Skeletal muscle tissue (tissue), 2 donors: Measurements from ENCODE around the gene CACNB3. TPM values are rescaled to one million over a fixed set of nuclear protein-coding genes. Genes with fewer than 3 reads are reported as not detected.

Experiments used
- small RNA-seq: library from RNA; depleted of rRNA; stranded (forward); fragments of <200 nt; gene quantifications from one replicate; pipeline ENCODE3, GENCODE V24; 2014
- total RNA-seq: library from RNA; depleted of rRNA; stranded (reverse); fragments of >200 nt; gene quantifications from one replicate; pipeline ENCODE4 v1.2.3, GENCODE V29; 2014

The CACNB3 gene
- total RNA-seq, 1 donor from 2014 or later = 4.2 TPM

Small RNA genes lying within 50 kb of the gene (small RNA-seq; reads per million reads assigned to genes)
- gene MIR4701 (not detected), gene RF00019 (not detected)

Other genes starting within 250 kb of the CACNB3 start
- not detected for gene LALBA, start 248.4 kb upstream of the CACNB3 start, total RNA-seq
- 53.8 TPM for gene KANSL2, start 136.3 kb upstream of the CACNB3 start, total RNA-seq
- gene CCNT1, start 101.8 kb upstream of the CACNB3 start, total RNA-seq = 27.7 TPM
- 37.6 TPM for gene ADCY6, start 29.4 kb upstream of the CACNB3 start, total RNA-seq
- 56.9 TPM for gene DDX23, start 33.7 kb downstream of the CACNB3 start, total RNA-seq
- under 0.01 TPM for gene RND1, start 47.4 kb downstream of the CACNB3 start, total RNA-seq
- gene FKBP11, start 107.0 kb downstream of the CACNB3 start, total RNA-seq = 5.7 TPM
- gene ARF3, start 139.0 kb downstream of the CACNB3 start, total RNA-seq = 19.8 TPM
- 0.52 TPM for gene WNT10B, start 153.2 kb downstream of the CACNB3 start, total RNA-seq
- not detected for gene WNT1, start 159.8 kb downstream of the CACNB3 start, total RNA-seq
- gene DDN, start 180.9 kb downstream of the CACNB3 start, total RNA-seq = 18.8 TPM
- gene PRKAG1, start 200.3 kb downstream of the CACNB3 start, total RNA-seq = 41.8 TPM
- 26.1 TPM for gene KMT2D, start 242.3 kb downstream of the CACNB3 start, total RNA-seq